Fibroblast of villous mesenchyme (primary cell): ENCODE data around the gene HDAC3. TPM values are rescaled to one million over a fixed set of nuclear protein-coding genes. Genes with fewer than 3 reads are reported as not detected.

Experiments used
- DNase-seq: peaks from one replicate; pipeline ENCODE4 v3.0.0-alpha.2; 2010; ENCODE audit warnings: low read depth
- H3K4me3 ChIP-seq: 2 replicates; pipeline ENCODE4 v1.5.1; 2011; ENCODE audit warnings: low read depth, mild to moderate bottlenecking, low read length
- total RNA-seq: library from RNA; depleted of rRNA; stranded (reverse); fragments of >200 nt; gene quantifications from 2 replicates; pipeline ENCODE4 v1.2.3, GENCODE V29; 2012
- TF ChIP-seq, protein P1 (sequence below): IDR thresholded peaks from 2 replicates; pipeline ENCODE4 v1.5.1; 2012; ENCODE audit warnings: low read depth, mild to moderate bottlenecking, low read length; ENCODE audit not compliant: insufficient read depth

HDAC3 gene
- total RNA-seq, 1 donor = 53.5 TPM

DNA sequence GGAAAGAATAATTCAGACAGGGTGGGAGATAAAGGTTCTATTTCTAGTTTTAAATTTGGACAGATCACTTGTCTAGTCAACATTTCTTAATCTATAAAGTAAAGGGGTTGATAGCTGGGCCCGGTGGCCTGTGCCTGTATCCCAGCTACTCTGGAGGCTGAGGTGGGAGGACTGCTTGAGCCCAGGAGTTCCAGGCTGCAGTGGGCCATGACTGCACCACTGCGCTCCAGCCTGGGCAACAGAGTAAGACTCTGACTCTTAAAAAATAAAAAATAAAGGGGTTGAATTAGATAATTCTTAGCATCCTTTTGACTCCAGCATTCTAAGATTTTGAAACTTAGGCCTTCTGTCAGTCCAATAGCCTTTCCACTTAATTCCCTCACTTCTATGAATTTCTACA is 28.6 kb downstream of the HDAC3 start:
- H3K4me3 ChIP-seq = no peak overlapping the region
- DNase-seq = no peak
- TF ChIP-seq, protein P1, sequence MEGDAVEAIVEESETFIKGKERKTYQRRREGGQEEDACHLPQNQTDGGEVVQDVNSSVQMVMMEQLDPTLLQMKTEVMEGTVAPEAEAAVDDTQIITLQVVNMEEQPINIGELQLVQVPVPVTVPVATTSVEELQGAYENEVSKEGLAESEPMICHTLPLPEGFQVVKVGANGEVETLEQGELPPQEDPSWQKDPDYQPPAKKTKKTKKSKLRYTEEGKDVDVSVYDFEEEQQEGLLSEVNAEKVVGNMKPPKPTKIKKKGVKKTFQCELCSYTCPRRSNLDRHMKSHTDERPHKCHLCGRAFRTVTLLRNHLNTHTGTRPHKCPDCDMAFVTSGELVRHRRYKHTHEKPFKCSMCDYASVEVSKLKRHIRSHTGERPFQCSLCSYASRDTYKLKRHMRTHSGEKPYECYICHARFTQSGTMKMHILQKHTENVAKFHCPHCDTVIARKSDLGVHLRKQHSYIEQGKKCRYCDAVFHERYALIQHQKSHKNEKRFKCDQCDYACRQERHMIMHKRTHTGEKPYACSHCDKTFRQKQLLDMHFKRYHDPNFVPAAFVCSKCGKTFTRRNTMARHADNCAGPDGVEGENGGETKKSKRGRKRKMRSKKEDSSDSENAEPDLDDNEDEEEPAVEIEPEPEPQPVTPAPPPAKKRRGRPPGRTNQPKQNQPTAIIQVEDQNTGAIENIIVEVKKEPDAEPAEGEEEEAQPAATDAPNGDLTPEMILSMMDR = no peak

DNA sequence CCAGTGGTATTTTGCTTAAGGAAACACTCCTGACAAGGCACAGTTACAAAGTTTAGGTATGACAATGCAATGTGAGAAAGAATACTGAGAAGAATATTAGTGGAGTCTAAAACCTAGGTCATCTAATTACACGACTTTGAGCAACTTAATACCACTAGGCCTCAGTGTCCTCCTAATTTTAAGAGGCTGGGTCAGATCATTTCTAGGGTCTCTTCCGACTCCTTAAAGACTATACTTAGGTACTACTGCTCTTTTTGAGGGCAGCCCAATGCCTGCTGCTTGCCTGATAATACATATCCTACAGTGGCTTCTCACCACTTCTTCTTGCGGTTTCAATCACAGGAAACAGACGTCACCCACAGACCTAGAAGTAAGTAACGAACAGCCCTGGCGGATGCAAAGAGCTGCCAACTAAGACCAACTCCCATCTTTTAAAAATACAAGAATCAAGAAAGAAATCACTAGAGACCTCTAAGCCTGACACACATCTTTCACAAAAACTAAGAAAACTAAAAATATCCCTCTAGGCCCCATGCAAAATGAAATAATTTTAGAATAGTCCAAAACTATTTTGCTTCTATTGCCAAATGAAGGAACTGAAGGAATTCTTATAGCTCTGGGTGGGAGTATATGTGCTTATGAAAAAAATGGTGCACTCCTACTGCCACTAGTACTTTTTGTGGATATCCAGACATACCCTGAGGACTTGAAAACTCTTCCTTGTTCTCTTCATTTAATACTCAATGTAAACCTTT is 30.9 kb downstream of the HDAC3 start:
- peak; percentile 62 for DNase-seq
- no peak overlapping the region for H3K4me3 ChIP-seq
- TF ChIP-seq, protein P1 = no peak

DNA sequence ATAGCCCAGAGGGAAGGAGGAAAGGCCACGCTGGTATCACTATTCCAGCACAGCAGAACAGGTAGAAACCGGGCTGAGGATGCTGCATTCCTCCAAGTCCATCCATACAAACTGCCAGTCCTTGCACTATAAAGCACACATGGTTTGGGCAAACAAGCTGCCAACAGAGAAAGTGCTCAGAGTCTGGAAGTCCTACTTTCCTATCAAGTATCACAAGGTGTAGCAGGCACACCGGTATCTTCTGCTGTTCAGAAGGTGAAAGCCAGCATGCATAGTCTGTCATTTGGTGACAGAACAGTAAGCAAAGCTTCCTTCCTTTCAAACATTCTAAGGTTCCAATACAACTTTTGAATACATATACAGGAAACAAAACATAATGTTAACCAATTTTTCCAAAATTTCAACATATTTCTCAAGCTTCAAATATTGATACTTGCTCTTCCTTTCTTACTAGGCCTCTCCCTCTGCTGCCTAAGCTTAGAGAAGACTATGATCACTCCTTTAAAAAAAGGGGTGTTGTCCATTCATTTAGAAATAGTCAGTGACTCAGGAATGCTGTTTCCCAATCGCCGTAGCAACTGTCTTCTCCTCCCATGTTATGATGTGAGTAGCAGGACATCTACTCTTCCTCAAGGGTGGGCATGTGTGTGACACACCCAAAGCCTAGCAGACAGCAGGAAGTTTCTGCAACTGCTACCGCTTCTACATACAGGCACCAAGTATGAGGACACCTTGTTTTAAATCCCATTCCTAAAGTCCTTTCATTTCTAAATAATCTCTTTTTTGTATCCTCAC is 32.5 kb downstream of the HDAC3 start:
- no peak overlapping the region for H3K4me3 ChIP-seq
- DNase-seq = peak; percentile 93
- TF ChIP-seq, protein P1 = peak; percentile 2

DNA sequence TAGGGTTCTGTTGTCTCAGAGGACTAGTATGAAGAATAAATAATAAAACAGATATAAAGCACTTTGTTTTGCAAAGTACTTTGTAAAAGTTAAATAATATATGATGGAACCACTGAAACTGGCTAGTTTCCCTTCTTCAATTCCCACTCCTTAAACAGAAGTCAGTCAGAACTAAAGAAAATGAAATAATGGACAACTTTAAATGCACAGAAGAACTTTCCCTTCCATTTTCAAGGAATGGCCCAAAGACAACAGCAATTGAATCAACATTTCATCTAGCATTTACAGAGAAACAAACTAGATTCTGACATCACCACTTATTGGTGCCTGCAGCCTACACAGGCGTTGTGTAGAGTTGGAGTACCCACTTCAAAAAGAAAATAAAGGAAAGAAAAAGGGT is 34.0 kb downstream of the HDAC3 start:
- no peak overlapping the region for H3K4me3 ChIP-seq
- no peak for DNase-seq
- TF ChIP-seq, protein P1 = no peak

DNA sequence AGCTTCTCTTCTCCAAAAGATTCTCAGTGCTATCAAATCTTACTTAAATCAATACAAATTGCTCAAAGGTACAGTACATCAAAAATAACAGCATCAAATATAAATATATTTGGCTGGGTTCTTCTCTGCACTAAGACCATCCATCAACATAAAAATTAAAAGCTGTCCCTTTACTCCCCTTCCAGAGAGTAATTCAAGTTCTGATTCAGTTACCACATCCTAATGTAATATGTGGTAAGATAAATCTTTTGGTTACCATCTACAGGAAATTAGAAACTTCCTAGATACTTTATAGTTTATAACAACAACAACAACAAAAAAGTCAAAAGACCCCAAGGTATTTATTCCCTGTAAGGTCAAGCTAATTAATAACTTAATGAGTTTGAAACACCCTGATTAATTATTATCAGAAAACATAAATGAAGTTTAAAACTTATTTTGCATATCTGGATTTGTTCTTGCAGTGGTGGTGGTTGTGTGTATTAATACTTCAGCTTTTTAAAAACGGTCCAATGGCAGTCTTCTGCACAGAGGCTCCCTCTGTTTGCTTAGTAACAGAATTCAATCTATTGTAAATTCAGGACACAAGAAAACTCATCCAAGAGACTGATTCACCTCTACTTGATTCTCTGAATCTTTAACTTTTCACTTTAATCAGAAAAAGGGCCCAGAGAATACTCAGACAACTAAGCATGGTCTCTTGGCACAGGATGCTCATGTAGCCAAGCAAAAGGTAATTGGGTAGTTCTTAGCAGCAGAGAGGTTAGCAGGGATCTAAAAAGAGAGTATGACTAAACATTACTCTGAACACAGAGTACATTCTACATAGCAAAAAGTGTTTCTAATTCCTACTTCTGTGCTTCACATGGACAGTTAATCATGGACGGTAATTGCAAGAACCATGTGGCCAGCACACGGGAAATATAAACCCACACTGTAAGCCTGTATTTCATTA is 38.0 kb downstream of the HDAC3 start:
- DNase-seq = peak; percentile 13
- no peak overlapping the region for H3K4me3 ChIP-seq
- TF ChIP-seq, protein P1 = no peak

DNA sequence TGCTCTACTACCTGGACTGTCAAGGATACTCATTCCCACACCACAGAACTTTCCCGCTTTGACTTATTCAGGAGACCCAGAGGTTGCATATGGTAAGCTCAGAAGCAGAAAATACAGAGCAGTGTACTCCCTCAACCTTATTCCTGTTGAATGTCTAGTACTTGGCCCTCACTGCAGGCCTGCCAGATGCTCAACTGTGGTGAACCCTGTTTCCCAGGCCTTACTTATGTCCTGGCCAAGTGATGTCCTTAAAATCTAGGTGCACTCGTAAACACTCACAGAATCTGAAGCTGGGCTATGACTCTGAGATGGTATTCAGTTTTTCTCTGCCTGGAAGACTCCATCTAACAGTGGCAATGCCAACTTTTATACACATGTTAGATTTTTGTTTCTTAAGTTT is 38.8 kb downstream of the HDAC3 start:
- H3K4me3 ChIP-seq = no peak overlapping the region
- TF ChIP-seq, protein P1 = no peak
- no peak for DNase-seq
